H1 (cell line): ENCODE results near the gene PDE2A. TPM values are rescaled to one million over a fixed set of nuclear protein-coding genes. Genes with fewer than 3 reads are reported as not detected.

Experiments
- BACH1 ChIP-seq: IDR thresholded peaks from 2 replicates; pipeline ENCODE4 v1.6.1; 2012; ENCODE audit warnings: low read length, improper control_type of control experiment
- JUND ChIP-seq: IDR thresholded peaks from 2 replicates; pipeline ENCODE4 v1.6.1; 2011; ENCODE audit warnings: mild to moderate bottlenecking, improper control_type of control experiment, low read length
- MAFK ChIP-seq: IDR thresholded peaks from 2 replicates; pipeline ENCODE4 v1.6.1; 2012; ENCODE audit warnings: low read depth, mild to moderate bottlenecking, improper control_type of control experiment, low read length
- RBBP5 ChIP-seq: IDR thresholded peaks from 2 replicates; pipeline ENCODE4 v1.7.1; 2012; ENCODE audit warnings: low read depth, mild to moderate bottlenecking, inconsistent platforms, low read length, moderate library complexity, borderline replicate concordance
- RXRA ChIP-seq: IDR thresholded peaks from 2 replicates; pipeline ENCODE4 v1.6.1; 2011; ENCODE audit warnings: low read depth, mild to moderate bottlenecking, low read length, moderate library complexity; ENCODE audit not compliant: insufficient read depth
- polyA plus RNA-seq, 7 experiments: library from polyadenylated mRNA; depleted of rRNA in 3 of 7; stranded (reverse) in 5 of 7; unstranded in 2 of 7; fragments of >200 nt in 5 of 7; fragments of 200-250 nt in 2 of 7; gene quantifications; 1 replicate in 5 of 7; 2 replicates in 1 of 7; 4 replicates in 1 of 7; pipeline versions ENCODE4 v1.2.1 to v1.2.3, GENCODE V29; 2011 to 2013; ENCODE audit warnings: missing spikeins in 2 of 7, mixed read lengths in 2 of 7
- total RNA-seq: library from RNA; stranded (reverse); fragmentation: NEBNext Ultra II Directional; extraction: Animal tissue kit (Norgen Biotek cat#: 25700); gene quantifications from 2 replicates; pipeline ENCODE4 v1.2.1, GENCODE V29; 2021

PDE2A gene
- total and polyA plus RNA-seq, 2 of the 8 experiments (the other 6 are each of a cell fraction or from before 2014, with no cell fraction given), result 3.4 to 7.1 TPM

- TF ChIP-seq MAFK, result no peak
- TF ChIP-seq RBBP5, result no peak
- no peak for TF ChIP-seq JUND
- no peak for TF ChIP-seq BACH1
- TF ChIP-seq RXRA, result no peak
Measured at GRCh38 chr11:72646024-72646423, 28.2 kb downstream of the PDE2A start (continued).
